Stimulated activated CD4-positive, alpha-beta T cell treated with anti-CD3 and anti-CD28 coated beads, Interleukin-4, amount 100 ng/mL, for 4 hours (primary cell): ENCODE measurements around the gene MED12L.

ENCODE experiments used
- DNase-seq, 2 experiments: peaks; one replicate each; pipeline ENCODE4 v3.0.0-alpha.2; 2020

The MED12L gene

GRCh38 chr3:151264605-151265004, 179.1 kb downstream of the MED12L start:
- no peak for DNase-seq

DNA sequence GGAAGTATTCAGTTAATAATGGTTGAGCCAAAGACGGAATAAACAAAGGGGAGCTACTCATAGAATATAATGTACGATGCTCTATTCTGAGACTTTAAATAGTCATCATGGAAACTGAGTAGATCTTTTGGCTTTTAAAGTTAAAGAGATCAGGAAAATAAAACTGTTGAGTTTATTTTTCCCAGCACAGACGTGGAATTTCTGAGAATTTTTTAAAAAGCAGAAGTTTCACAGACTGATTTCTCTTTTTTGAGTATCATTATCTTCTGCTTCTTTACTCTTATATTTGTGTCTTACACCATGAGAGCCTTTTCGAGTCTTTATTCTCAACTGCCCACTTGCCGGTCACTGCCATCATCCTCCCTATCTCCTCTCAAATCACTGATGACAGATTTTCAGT, 179.7 kb downstream of the MED12L start:
- DNase-seq = no peak

- no peak for DNase-seq
Measured at GRCh38 chr3:151265866-151266265, 180.4 kb downstream of the MED12L start.

GRCh38 chr3:151267066-151267465, 181.6 kb downstream of the MED12L start:
- no peak for DNase-seq

DNA sequence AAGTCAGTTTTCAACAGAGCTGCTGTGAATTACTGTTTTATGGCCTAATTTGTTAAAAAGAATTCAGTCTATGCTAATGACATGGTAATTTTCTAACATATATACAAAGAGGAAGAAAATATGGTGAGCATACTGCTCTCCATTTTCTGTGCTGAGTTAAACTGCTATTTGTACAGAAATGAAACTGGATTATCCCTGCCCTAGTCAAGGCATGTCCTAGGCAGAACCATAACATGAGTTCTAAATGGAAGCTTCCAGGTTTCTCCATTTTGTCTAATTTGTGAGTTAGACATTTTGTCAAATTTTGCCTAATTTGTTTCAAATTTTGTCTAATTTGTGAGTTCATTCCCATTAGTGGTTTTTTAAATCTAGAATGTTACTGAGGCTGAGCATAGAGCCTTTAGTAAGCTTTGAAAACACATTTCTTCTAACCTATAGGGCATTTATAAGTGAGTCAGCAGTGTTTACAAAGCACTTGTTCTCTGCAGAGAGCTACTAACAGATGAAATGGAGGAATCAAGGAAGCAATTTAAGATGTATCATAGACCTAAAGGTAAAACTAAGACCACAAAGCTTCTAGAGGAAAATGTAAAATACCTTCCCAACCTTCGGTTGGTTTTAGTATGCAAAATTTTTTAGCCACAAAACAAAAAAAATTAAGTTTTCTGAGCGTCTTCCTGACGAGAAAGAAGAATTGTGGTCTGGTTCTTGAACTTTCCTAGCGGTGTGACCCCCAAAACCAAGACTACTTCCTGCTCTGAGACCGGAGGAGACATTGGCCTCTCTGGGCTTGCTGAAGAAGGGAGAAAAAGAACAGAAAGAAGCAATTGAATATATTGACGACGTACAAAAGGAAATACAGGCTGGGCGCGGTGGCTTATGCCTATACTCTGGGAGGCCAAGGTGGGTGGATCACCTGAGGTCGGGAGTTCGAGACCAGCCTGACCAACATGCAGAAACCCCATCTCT, 183.1 kb downstream of the MED12L start:
- no peak for DNase-seq

DNA sequence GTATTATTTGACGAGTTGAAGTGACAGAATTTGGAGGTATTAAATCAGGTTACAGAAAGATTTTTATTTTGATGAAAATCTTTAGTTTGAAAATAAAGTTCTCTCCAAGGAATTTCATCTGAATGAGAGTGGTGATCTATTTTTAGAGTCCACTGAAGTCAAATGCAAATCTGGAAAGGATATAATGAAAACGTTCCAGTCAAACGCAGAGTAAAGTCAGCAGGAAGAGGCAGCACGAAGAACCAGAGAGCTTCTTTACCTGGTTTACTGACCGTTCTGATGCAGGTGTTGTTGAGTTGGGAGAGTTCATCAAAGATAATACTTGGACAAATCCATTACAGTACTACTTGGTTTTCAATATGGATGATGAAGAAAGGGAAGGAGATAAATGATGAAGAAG, 184.2 kb downstream of the MED12L start:
- DNase-seq = no peak

DNA sequence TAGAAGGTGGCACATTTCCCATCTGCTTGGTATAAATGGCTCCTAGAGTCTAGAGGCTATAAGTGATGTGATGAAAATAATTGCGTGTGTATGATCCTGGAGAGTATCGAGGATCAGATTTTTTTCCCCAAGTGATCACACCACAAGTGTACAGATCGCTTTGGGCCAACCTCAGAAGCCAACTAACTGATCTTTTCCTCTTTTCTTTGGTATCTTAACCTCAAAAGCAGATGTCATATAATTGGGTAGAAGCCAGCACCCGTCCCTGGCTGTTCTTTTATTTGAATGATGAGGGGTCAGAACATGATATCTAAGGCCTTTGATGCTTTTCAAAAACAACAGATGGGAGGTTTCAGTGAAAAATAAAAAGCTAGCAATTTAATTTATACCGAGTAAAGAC, 189.6 kb downstream of the MED12L start:
- DNase-seq = no peak

- DNase-seq = no peak
Measured at GRCh38 chr3:151276038-151276686, 190.7 kb downstream of the MED12L start.

DNA sequence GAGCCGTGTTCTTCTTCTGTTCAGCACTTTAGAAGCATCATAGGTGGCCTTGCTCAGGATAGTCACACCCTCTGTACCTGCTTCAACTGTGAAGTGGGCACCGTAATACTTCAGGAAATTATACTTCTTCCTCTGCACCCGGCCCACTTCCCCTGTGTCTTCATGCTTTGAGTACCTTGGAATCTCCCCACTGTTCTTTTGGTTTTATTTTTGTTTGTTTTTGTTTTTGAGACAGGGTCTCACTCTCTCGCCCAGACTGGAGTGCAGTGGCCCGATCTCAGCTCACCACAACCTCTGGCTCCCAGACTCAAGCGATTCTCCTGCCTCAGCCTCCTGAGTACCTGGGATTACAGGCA, 191.2 kb downstream of the MED12L start:
- peak in 1 of 2 experiments; percentile 12 for DNase-seq

DNA sequence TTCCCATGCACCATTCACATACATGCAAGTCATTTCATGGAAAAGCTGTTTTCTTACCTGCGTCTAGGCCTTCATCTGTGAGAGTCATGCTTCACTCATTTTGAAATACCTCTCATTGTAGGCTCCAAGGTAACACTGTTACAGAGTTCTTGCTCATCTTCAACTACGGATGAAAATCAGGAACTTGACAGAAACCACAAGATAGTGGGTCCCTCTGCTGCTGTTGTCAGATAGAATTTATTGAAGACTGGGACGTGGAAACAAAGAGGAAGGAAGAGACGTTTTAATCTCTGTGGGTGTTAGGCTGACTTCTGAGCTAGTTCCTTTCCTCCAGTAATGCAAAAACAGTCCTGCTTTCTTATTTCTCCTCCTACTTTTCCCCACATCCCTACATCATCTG, 192.8 kb downstream of the MED12L start, which contains the start of gene P2RY14:
TSS of gene P2RY14 (minus strand) at position 313 of the 400 bp plus-strand sequence. CDS start 64,226 bp downstream, outside the sequence.
- DNase-seq = no peak

DNA sequence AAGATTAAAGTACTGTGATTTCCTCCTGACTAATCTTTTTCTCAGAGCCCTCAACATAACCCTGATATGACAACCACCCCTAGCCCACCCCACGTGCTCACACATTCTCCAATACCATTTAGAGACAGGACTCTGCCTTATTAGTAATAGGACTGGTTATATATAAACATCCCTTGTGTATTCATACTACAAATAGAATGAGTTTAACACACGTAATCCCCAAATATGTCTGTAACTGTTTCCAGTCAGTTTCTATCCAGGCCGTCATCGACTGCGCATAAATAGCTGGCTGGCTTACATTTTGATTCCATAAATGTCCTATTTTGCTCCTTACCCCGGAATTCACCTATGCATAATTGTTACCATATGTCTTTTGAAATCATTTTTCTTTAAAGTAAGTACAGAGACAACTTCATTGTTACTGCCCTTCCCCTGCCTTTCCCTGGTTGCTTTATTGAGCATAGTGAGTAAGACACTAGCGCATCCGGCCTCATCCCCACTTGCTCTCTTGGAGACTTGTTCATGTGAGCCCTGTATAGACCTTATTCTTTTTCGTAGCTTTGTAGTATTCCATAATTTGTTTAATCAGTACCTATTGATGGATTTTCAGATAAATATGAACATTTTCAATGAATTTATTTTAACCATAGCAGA, 196.3 kb downstream of the MED12L start:
- no peak for DNase-seq

- no peak for DNase-seq
Measured at GRCh38 chr3:151282921-151283320, 197.5 kb downstream of the MED12L start.

- no peak for DNase-seq
Measured at GRCh38 chr3:151283387-151283786, 197.9 kb downstream of the MED12L start.

- no peak for DNase-seq
Measured at GRCh38 chr3:151283907-151284461, 198.5 kb downstream of the MED12L start.

GRCh38 chr3:151285940-151286339, 200.5 kb downstream of the MED12L start:
- no peak for DNase-seq

DNA sequence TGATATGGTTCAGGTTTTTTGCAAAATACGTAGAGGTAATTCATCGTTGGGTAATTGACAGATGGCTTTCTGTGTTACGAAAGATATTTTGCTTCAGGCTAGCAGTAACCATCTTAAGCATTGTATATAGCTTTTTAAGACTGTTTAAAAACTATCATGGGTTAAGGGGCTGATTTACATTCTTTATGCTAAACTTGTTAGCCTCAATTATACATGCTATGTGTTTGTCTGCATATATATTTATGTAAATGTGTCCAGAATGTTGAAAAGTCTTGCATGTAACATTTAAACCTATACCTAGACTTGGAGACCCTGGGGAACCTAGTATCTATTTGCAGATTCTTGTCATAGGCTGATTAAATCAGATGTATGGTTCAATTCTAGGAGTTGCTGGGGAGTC, 204.0 kb downstream of the MED12L start:
- DNase-seq = no peak

DNA sequence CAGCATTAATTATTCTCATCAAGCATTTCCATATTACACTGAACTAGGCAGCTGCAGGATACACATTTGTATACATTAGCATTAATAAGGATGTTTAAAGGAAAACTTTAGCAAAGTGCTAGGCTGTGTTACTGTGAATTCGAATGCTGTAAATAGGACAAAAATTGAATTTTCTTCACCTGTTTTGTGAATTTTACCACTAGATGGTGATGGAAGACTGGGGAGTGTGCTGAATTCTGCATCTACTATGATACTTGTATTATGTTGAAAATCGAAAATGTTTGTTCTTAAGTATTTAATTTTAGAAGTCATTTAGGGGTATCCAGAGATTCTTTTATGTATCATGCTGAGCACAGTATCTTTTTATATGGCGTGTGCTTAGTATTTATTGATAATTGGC, 205.2 kb downstream of the MED12L start:
- DNase-seq = no peak

DNA sequence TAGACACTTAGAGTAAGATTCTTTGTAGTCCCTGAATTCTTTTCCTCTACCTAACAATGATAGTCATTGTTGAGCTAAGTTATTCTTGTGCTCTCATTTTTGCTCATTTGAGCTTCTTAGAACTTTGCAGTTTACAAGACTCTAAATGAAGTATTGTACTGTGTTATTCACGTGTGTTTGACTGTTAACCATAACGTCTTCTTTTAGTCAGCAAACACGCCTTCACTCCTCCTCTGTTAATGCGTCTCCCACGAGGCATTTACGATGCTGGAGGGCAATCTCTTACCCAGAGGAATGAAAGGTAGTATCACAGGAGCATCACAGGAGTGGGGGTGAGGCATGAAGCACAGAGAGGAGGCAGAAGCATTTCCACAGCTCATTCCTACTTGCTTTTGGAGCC, 207.7 kb downstream of the MED12L start:
- no peak for DNase-seq

DNA sequence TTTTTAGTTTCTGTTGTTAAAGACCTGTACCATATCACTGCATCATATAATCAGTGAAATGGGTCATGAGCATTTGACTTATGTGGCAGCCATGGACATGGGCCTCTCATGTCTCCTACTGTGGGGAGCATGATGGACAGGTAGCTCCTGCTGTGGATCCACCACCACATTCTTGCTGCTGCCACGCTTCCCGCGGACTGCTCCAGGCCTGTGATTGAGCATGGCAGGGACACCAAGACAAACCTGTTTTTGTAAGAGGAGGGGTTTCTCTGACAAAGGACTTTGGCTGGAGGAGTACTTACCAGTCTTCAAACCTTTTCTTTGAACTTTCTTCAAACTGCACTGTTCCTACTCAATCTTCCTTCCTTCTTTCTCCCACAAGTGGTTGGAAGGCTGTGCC, 210.8 kb downstream of the MED12L start:
- DNase-seq = no peak

DNA sequence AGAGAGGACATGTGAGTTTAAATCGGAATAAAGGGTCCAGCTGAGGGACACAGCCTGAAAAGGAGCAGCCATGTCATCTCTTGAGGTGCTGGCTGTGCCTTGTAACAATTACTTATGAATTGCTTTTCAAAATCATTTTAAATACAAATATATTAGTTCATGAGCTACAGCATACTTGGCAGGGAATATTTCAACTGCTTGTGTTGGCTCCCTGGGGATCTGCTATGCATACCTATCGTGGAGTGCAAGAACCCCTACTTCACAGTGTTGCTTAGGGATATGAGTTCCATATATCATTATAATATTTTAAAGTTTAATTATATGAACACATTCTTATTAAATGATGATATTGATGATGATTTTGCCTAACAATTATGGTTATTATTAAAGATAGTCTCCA, 212.0 kb downstream of the MED12L start:
- no peak for DNase-seq

GRCh38 chr3:151299006-151299405, 213.5 kb downstream of the MED12L start:
- no peak for DNase-seq

DNA sequence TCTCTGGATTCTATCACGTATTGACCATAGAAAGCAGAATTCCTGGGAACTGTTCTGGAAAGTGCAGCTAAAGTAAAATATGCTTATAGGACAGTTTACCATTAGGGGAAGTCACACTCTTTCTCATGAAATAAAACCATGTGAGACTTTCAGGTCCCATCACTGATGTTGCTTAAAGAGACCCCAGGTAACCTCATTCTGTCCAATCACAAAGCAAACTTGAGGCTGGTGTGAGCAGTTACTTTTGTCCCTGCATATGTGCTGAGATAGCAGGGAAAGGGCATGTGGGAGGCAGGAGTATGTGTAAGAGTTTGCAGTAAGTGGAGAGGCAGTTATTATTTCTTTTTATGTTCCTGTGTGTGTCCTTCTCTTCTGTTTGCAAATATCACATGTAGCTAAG, 215.1 kb downstream of the MED12L start:
- DNase-seq = no peak

DNA sequence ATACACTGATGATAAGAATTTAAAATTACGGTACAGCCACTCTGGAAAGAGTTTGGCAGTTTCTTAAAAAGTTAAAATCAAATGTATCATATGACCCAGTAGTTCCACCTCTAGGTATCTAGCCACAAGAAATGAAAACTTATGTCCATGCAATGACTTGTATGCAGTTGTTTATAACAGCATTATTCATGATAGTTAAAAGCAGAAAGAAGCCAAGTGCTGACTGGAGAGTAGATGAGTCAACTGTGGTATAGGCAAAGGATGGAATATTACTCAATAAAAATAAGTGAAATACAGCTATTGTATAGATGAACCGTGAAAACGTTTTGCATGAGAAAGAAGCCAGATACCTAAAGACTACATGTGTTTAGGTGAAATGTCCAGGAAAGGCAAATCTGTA, 216.3 kb downstream of the MED12L start:
- DNase-seq = no peak
